Fibroblast of lung (primary cell): Measurements from ENCODE around the gene ACTL7A. TPM values are rescaled to one million over a fixed set of nuclear protein-coding genes. Genes with fewer than 3 reads are reported as not detected.
A peak's percentile ranks its signal among the peaks of the same experiment; 100 is the strongest.
"Not testable (repeated sequence)": the region's sequence is repeated elsewhere in the genome, so short reads cannot be mapped to it uniquely, and the experiment has no call there.

Experiments used
- DNase-seq, 2 donors: peaks; one replicate each; pipeline versions ENCODE4 v3.0.0 to v3.0.0-alpha.2; 2010; ENCODE audit warnings: low read depth in 2 of 2
- H2AFZ ChIP-seq: 2 replicates; pipeline ENCODE4 v1.5.1; 2012; ENCODE audit warnings: low read length, control low read depth, inconsistent platforms
- H3K27ac ChIP-seq: 2 replicates; pipeline ENCODE4 v1.5.1; 2011; ENCODE audit warnings: low read length, control low read depth; ENCODE audit not compliant: insufficient read depth
- H3K27me3 ChIP-seq: 2 replicates; pipeline ENCODE4 v1.5.1; 2011; ENCODE audit warnings: mild to moderate bottlenecking, low read length; ENCODE audit not compliant: control insufficient read depth, insufficient read depth
- H3K36me3 ChIP-seq: 2 replicates; pipeline ENCODE4 v1.5.1; 2011; ENCODE audit warnings: low read length; ENCODE audit not compliant: control insufficient read depth, insufficient read depth
- H3K4me1 ChIP-seq: 2 replicates; pipeline ENCODE4 v1.5.1; 2011; ENCODE audit warnings: low read length; ENCODE audit not compliant: control insufficient read depth, insufficient read depth; ENCODE audit errors: extremely low read depth
- H3K4me2 ChIP-seq: 2 replicates; pipeline ENCODE4 v1.5.1; 2011; ENCODE audit warnings: low read length, control low read depth; ENCODE audit not compliant: insufficient read depth; ENCODE audit errors: extremely low read depth
- H3K4me3 ChIP-seq, 4 experiments: fragments of 200-600 bp in 1 of 4; sonication (generic) in 1 of 4; replicated peaks in 1 of 4; 2 replicates each; pipeline ENCODE4 v1.5.1; 2011 to 2016; ENCODE audit warnings: low read length in 4 of 4, low read depth in 3 of 4, mild to moderate bottlenecking in 3 of 4, control low read depth in 2 of 4, inconsistent platforms in 1 of 4, mixed read lengths in 1 of 4; ENCODE audit not compliant: insufficient read depth in 1 of 4; ENCODE audit errors: control extremely low read depth in 1 of 4
- H3K79me2 ChIP-seq: 2 replicates; pipeline ENCODE4 v1.5.1; 2012; ENCODE audit warnings: mild to moderate bottlenecking, low read length, inconsistent platforms; ENCODE audit not compliant: control insufficient read depth, insufficient read depth
- H3K9ac ChIP-seq: 2 replicates; pipeline ENCODE4 v1.5.1; 2011; ENCODE audit warnings: mild to moderate bottlenecking, low read length, control low read depth; ENCODE audit not compliant: insufficient read depth
- H3K9me3 ChIP-seq: 2 replicates; pipeline ENCODE4 v1.5.1; 2012; ENCODE audit warnings: low read depth, low read length; ENCODE audit not compliant: control insufficient read depth, insufficient read depth
- H4K20me1 ChIP-seq: 2 replicates; pipeline ENCODE4 v1.5.1; 2011; ENCODE audit warnings: low read length; ENCODE audit not compliant: control insufficient read depth, insufficient read depth; ENCODE audit errors: extremely low read depth
- CTCF ChIP-seq, 2 donors: IDR thresholded peaks in 1 of 2; conservative IDR thresholded peaks in 1 of 2; 1 replicate in 1 of 2; 2 replicates in 1 of 2; pipeline ENCODE4 v1.5.1; 2011 to 2012; ENCODE audit warnings: low read length in 2 of 2, control low read depth in 1 of 2, inconsistent platforms in 1 of 2, low read depth in 1 of 2, mild to moderate bottlenecking in 1 of 2
- EZH2 ChIP-seq: IDR thresholded peaks from 2 replicates; pipeline ENCODE4 v1.5.1; 2012; ENCODE audit warnings: low read length, control low read depth, mild to moderate bottlenecking; ENCODE audit errors: missing control alignments
- polyA plus RNA-seq, 2 donors: library from polyadenylated mRNA; depleted of rRNA in 1 of 2; stranded (reverse) in 1 of 2; unstranded in 1 of 2; fragments of >200 nt; gene quantifications; 2 replicates each; pipeline ENCODE4 v1.2.1, GENCODE V29; 2011 to 2012; ENCODE audit warnings: missing spikeins in 1 of 2
- total RNA-seq: library from RNA; depleted of rRNA; stranded (reverse); fragments of >200 nt; gene quantifications from 2 replicates; pipeline ENCODE4 v1.2.1, GENCODE V29; 2014

The ACTL7A gene
- total and polyA plus RNA-seq, 2 donors (not counting 1 experiment from before 2014, with no cell fraction given): not detected

DNA sequence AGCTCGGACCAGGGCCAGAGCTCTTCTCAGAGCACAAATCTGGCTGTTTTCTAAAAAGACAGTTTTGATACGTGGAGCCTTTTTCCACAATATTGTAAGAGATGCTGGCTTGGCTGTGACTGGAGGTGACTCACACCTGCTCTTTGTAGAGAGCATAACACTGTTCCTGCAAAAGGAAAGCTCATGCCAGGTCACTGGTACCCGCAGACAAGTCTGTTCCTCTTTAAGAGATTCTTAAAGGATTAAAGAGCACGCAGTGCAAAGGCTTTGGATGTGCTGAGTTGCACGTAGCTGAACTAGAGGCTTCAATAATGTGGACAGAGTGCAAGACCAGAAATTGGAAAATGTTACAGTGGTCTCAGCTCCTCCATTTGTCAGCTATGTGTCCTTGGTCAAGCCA, 25.3 kb upstream of the ACTL7A start:
- H2AFZ ChIP-seq: no peak overlapping the region
- DNase-seq: peak in 1 of 2 donors; percentile 22
- no peaks in the 10 kb centered on the region for H3K79me2 ChIP-seq
- H3K4me1 ChIP-seq: no peaks in the 10 kb centered on the region
- H3K9ac ChIP-seq: no peak overlapping the region
- H3K9me3 ChIP-seq: no peaks in the 10 kb centered on the region
- H3K27ac ChIP-seq: no peak overlapping the region
- no peak overlapping the region for H3K4me3 ChIP-seq
- no peaks in the 10 kb centered on the region for H3K27me3 ChIP-seq
- no peak overlapping the region for H3K4me2 ChIP-seq
- no peaks in the 10 kb centered on the region for H3K36me3 ChIP-seq
- TF ChIP-seq EZH2: no peak
- TF ChIP-seq CTCF (conservative IDR thresholded peaks at IDR 0.05 in 1 of 2, IDR thresholded peaks at IDR 0.05 in 1 of 2; ENCODE audit: low read depth in 1 of 2, low read length in 2 of 2): no peak
- no peaks in the 10 kb centered on the region for H4K20me1 ChIP-seq

DNA sequence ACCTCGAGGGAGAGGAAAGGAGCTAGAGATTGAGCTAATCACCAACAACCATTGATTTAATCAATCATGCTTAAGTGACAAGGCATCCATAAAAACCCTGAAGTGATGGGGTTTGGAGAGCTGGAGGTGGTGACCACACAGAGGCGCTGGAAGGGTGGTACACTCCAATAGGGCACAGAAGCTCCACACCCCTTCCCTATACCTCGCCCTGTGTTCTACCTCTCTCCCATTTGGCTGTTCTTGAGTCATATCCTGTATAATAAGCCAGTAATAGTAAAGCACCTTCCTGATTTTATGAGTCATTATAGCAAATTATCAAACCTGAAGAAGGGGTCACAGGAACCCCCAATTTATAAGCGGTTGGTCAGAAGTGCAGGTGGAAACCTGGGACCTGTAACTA, 24.5 kb upstream of the ACTL7A start:
- TF ChIP-seq CTCF (conservative IDR thresholded peaks at IDR 0.05 in 1 of 2, IDR thresholded peaks at IDR 0.05 in 1 of 2; ENCODE audit: low read depth in 1 of 2, low read length in 2 of 2) (no peak), EZH2 (no peak)
- H2AFZ ChIP-seq: no peak overlapping the region

GRCh38 chr9:108838017-108838416, 24.0 kb upstream of the ACTL7A start:
- Histone ChIP-seq H2AFZ (no peak overlapping the region), H3K27ac (no peak overlapping the region), H3K9me3 (no peaks in the 10 kb centered on the region), H4K20me1 (no peaks in the 10 kb centered on the region), H3K4me2 (no peak overlapping the region), H3K4me3 (no peak overlapping the region), H3K9ac (no peak overlapping the region), H3K36me3 (no peaks in the 10 kb centered on the region), H3K79me2 (no peaks in the 10 kb centered on the region), H3K4me1 (no peaks in the 10 kb centered on the region), H3K27me3 (no peaks in the 10 kb centered on the region)
- DNase-seq: peak in 1 of 2 donors; percentile 27
- TF ChIP-seq CTCF (conservative IDR thresholded peaks at IDR 0.05 in 1 of 2, IDR thresholded peaks at IDR 0.05 in 1 of 2; ENCODE audit: low read depth in 1 of 2, low read length in 2 of 2): no peak
- TF ChIP-seq EZH2: no peak

More for the DNA sequence above, 24.5 kb upstream of the ACTL7A start:
- no peaks in the 10 kb centered on the region for H3K36me3 ChIP-seq
- no peaks in the 10 kb centered on the region for H4K20me1 ChIP-seq
- H3K4me1 ChIP-seq: no peaks in the 10 kb centered on the region
- no peak overlapping the region for H3K4me2 ChIP-seq
- H3K79me2 ChIP-seq: no peaks in the 10 kb centered on the region
- no peaks in the 10 kb centered on the region for H3K9me3 ChIP-seq
- no peak overlapping the region for H3K4me3 ChIP-seq
- DNase-seq: no peak
- no peaks in the 10 kb centered on the region for H3K27me3 ChIP-seq
- H3K27ac ChIP-seq: no peak overlapping the region
- H3K9ac ChIP-seq: no peak overlapping the region

DNA sequence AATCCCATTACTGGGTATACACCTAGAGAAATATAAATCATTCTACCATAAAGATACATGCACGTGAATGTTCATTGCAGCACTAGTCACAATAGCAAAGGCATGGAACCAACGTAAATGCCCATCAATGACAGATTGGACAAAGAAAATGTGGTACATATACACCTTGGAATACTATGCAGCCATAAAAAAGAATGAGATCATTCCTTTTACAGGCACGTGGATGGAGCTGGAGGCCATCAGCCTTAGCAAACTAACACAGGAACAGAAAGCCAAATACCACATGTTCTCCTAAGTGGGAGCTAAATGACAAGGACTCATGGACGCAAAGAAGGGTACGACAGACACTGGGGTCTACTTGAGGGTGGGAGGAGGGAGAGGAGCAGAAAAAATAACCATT, 22.5 kb upstream of the ACTL7A start:
- H3K27me3 ChIP-seq, H3K36me3 ChIP-seq, H4K20me1 ChIP-seq, H3K4me2 ChIP-seq, H3K9ac ChIP-seq, H3K27ac ChIP-seq, H3K4me1 ChIP-seq, H3K4me3 ChIP-seq, H3K79me2 ChIP-seq, DNase-seq, H2AFZ ChIP-seq, H3K9me3 ChIP-seq: not testable (repeated sequence)
